Mesenchymal stem cell (in vitro differentiated cells and primary cell): ENCODE results near the gene WBP2.

Experiments
- DNase-seq: peaks from one replicate; pipeline ENCODE4 v3.0.0-alpha.2; 2013
- H2AFZ ChIP-seq: one replicate; pipeline ENCODE4 v1.6.1; 2013; ENCODE audit warnings: low read depth, mild to moderate bottlenecking, control low read depth, inconsistent platforms, low read length, moderate library complexity
- H2AK5ac ChIP-seq: 2 replicates; pipeline ENCODE4 v1.6.1; 2013; ENCODE audit warnings: low read length, moderate library complexity, mild to moderate bottlenecking, inconsistent platforms; ENCODE audit not compliant: severe bottlenecking
- H2BK120ac ChIP-seq: one replicate; pipeline ENCODE4 v1.6.1; 2013; ENCODE audit warnings: low read depth, mild to moderate bottlenecking, inconsistent platforms, low read length, moderate library complexity
- H2BK12ac ChIP-seq, 2 experiments: one replicate each; pipeline ENCODE4 v1.6.1; 2013; ENCODE audit warnings: inconsistent platforms in 2 of 2, low read length in 2 of 2, mild to moderate bottlenecking in 2 of 2, moderate library complexity in 2 of 2, control low read depth in 1 of 2
- H2BK15ac ChIP-seq: one replicate; pipeline ENCODE4 v1.6.1; 2013; ENCODE audit warnings: mild to moderate bottlenecking, low read depth, inconsistent platforms; ENCODE audit not compliant: poor library complexity, severe bottlenecking
- H2BK5ac ChIP-seq: 2 replicates; pipeline ENCODE4 v1.6.1; 2013; ENCODE audit warnings: low read depth, mild to moderate bottlenecking, low read length, control low read depth, inconsistent platforms; ENCODE audit not compliant: poor library complexity, severe bottlenecking
- H3K14ac ChIP-seq, 2 experiments: one replicate each; pipeline ENCODE4 v1.6.1; 2013; ENCODE audit warnings: inconsistent platforms in 2 of 2, low read length in 2 of 2, control low read depth in 1 of 2, mild to moderate bottlenecking in 1 of 2, moderate library complexity in 1 of 2
- H3K18ac ChIP-seq, 2 experiments: one replicate each; pipeline ENCODE4 v1.6.1; 2013; ENCODE audit warnings: inconsistent platforms in 2 of 2, low read length in 2 of 2, control low read depth in 1 of 2, low read depth in 1 of 2, mild to moderate bottlenecking in 1 of 2
- H3K23ac ChIP-seq, 2 experiments: one replicate each; pipeline ENCODE4 v1.6.1; 2013; ENCODE audit warnings: inconsistent platforms in 2 of 2, low read length in 2 of 2, mild to moderate bottlenecking in 2 of 2, moderate library complexity in 2 of 2, control low read depth in 1 of 2
- H3K27ac ChIP-seq: 2 replicates; pipeline ENCODE4 v1.5.1; 2013; ENCODE audit warnings: mild to moderate bottlenecking, moderate library complexity, low read length, control low read depth, inconsistent platforms; ENCODE audit not compliant: poor library complexity, severe bottlenecking
- H3K27me3 ChIP-seq, 2 experiments: 2 replicates each; pipeline versions ENCODE4 v1.6.1 to v1.7.0; 2013; ENCODE audit warnings: low read length in 2 of 2, mild to moderate bottlenecking in 2 of 2, moderate library complexity in 2 of 2, control low read depth in 1 of 2, inconsistent platforms in 1 of 2; ENCODE audit not compliant: control insufficient read depth in 1 of 2, insufficient read depth in 1 of 2
- H3K36me3 ChIP-seq, 2 experiments: 2 replicates each; pipeline versions ENCODE4 v1.6.1 to v1.7.0; 2013; ENCODE audit warnings: low read length in 2 of 2, control low read depth in 1 of 2, inconsistent platforms in 1 of 2, low read depth in 1 of 2, mild to moderate bottlenecking in 1 of 2; ENCODE audit not compliant: insufficient read depth in 2 of 2, control insufficient read depth in 1 of 2
- H3K4ac ChIP-seq, 2 experiments: one replicate each; pipeline ENCODE4 v1.6.1; 2013; ENCODE audit warnings: inconsistent platforms in 2 of 2, low read length in 2 of 2, mild to moderate bottlenecking in 2 of 2, moderate library complexity in 2 of 2, control low read depth in 1 of 2, low read depth in 1 of 2
- H3K4me1 ChIP-seq: 2 replicates; pipeline ENCODE4 v1.6.1; 2013; ENCODE audit warnings: low read depth, low read length, control low read depth; ENCODE audit not compliant: control insufficient read depth, insufficient read depth
- H3K4me2 ChIP-seq: 2 replicates; pipeline ENCODE4 v1.6.1; 2013; ENCODE audit warnings: low read length, mild to moderate bottlenecking, inconsistent platforms; ENCODE audit not compliant: poor library complexity, severe bottlenecking
- H3K4me3 ChIP-seq, 2 experiments: 2 replicates each; pipeline versions ENCODE4 v1.5.1 to v1.7.0; 2013; ENCODE audit warnings: low read length in 2 of 2, mild to moderate bottlenecking in 2 of 2, control low read depth in 1 of 2, low read depth in 1 of 2; ENCODE audit not compliant: insufficient read depth in 1 of 2
- H3K79me1 ChIP-seq: replicated peaks from 2 replicates; pipeline ENCODE4 v1.6.1; 2013; ENCODE audit warnings: mild to moderate bottlenecking, control low read depth, low read length, inconsistent platforms; ENCODE audit not compliant: poor library complexity, severe bottlenecking
- H3K9ac ChIP-seq: 2 replicates; pipeline ENCODE4 v1.7.0; 2013; ENCODE audit warnings: mild to moderate bottlenecking, low read length, moderate library complexity
- H3K9me3 ChIP-seq: 2 replicates; pipeline ENCODE4 v1.7.0; 2013; ENCODE audit warnings: mild to moderate bottlenecking, low read length; ENCODE audit not compliant: control insufficient read depth
- H4K8ac ChIP-seq: one replicate; pipeline ENCODE4 v1.6.1; 2013; ENCODE audit warnings: inconsistent platforms, mild to moderate bottlenecking, low read length, moderate library complexity
- H4K91ac ChIP-seq: one replicate; pipeline ENCODE4 v1.6.1; 2013; ENCODE audit warnings: mild to moderate bottlenecking, low read length, inconsistent platforms
- WGBS: methylation state at CpG from one replicate; pipeline ENCODE4 v1.1.7; 2013; ENCODE audit warnings: mixed read lengths; 5-methylcytosine and 5-hydroxymethylcytosine counted together

WBP2 gene

GRCh38 chr17:75809631-75810111, 45.5 kb downstream of the WBP2 start:
- Histone ChIP-seq H3K27me3 (no peaks in the 10 kb centered on the region), H3K9ac (peak overlapping the region; percentile 61), H3K18ac (peak overlapping the region in 1 of 2 experiments; percentile 50), H2BK12ac (peak overlapping the region; percentile 18 to 37), H3K4me1 (peaks cover 16% of the 10 kb centered on the region), H3K4ac (peak overlapping the region in 1 of 2 experiments; percentile 44), H3K4me3 (peak overlapping the region in 1 of 2 experiments; percentile 50), H3K27ac (no peak overlapping the region), H3K14ac (peak overlapping the region in 1 of 2 experiments; percentile 2), H3K23ac (no peak overlapping the region), H4K8ac (peak overlapping the region; percentile 59), H3K4me2 (no peak overlapping the region), H4K91ac (peak overlapping the region; percentile 43), H2BK5ac (no peak overlapping the region), H2AK5ac (no peak overlapping the region), H3K79me1 (peaks cover 37% of the 10 kb centered on the region), H2BK120ac (no peak overlapping the region), H2BK15ac (no peak overlapping the region), H3K36me3 (peaks cover 43 to 51% of the 10 kb centered on the region in 2 experiments), H3K9me3 (no peaks in the 10 kb centered on the region), H2AFZ (no peak overlapping the region)
- WGBS: 97% methylated on average over 24 of the region's 24 CpGs
- no peak for DNase-seq

- Histone ChIP-seq H4K91ac (peak overlapping the region; percentile 43), H2BK15ac (no peak overlapping the region), H3K14ac (peak overlapping the region in 1 of 2 experiments; percentile 2), H3K27ac (peak overlapping the region; percentile 38), H3K4me3 (peak overlapping the region in 1 of 2 experiments; percentile 50), H3K4me2 (no peak overlapping the region), H3K36me3 (peaks cover 39 to 50% of the 10 kb centered on the region in 2 experiments), H3K9ac (peak overlapping the region; percentile 61), H2AFZ (no peak overlapping the region), H2BK120ac (no peak overlapping the region), H3K23ac (no peak overlapping the region), H3K18ac (peak overlapping the region; percentile 26 to 50), H2BK12ac (no peak overlapping the region), H3K27me3 (no peaks in the 10 kb centered on the region), H2AK5ac (no peak overlapping the region), H3K4ac (no peak overlapping the region), H4K8ac (peak overlapping the region; percentile 59), H3K4me1 (peaks cover 13% of the 10 kb centered on the region), H2BK5ac (no peak overlapping the region), H3K79me1 (peaks cover 39% of the 10 kb centered on the region), H3K9me3 (no peaks in the 10 kb centered on the region)
- peak; percentile 78 for DNase-seq
- 66% methylated on average over 9 of the region's 18 CpGs for WGBS
These were observed 46.1 kb downstream of the WBP2 start for GRCh38 chr17:75808905-75809621.

- Histone ChIP-seq H3K27ac (no peak overlapping the region), H2AK5ac (no peak overlapping the region), H3K14ac (no peak overlapping the region), H3K27me3 (no peaks in the 10 kb centered on the region), H4K8ac (no peak overlapping the region), H3K9ac (peak overlapping the region; percentile 57), H3K23ac (no peak overlapping the region), H3K18ac (peak overlapping the region; percentile 26 to 35), H3K4me1 (peaks cover 13% of the 10 kb centered on the region), H2BK12ac (no peak overlapping the region), H2BK5ac (no peak overlapping the region), H3K4me3 (no peak overlapping the region), H3K79me1 (peaks cover 39% of the 10 kb centered on the region), H3K9me3 (no peaks in the 10 kb centered on the region), H4K91ac (no peak overlapping the region), H3K4me2 (no peak overlapping the region), H2BK120ac (no peak overlapping the region), H2AFZ (no peak overlapping the region), H2BK15ac (no peak overlapping the region), H3K36me3 (peaks cover 36 to 45% of the 10 kb centered on the region in 2 experiments), H3K4ac (peak overlapping the region in 1 of 2 experiments; percentile 20)
- no peak for DNase-seq
- WGBS: 95% methylated on average over 4 of the region's 4 CpGs
These were observed 46.6 kb downstream of the WBP2 start for GRCh38 chr17:75808549-75808904.

- no peak overlapping the region for H4K8ac ChIP-seq
- H3K4me1 ChIP-seq: peaks cover 13% of the 10 kb centered on the region
- no peak overlapping the region for H2AFZ ChIP-seq
- H3K9ac ChIP-seq: no peak overlapping the region
- no peaks in the 10 kb centered on the region for H3K27me3 ChIP-seq
- H3K27ac ChIP-seq: no peak overlapping the region
- no peak overlapping the region for H3K18ac ChIP-seq
- H3K9me3 ChIP-seq: no peaks in the 10 kb centered on the region
- WGBS: 98% methylated on average over 2 of the region's 3 CpGs
- no peak overlapping the region for H2BK12ac ChIP-seq
- H3K4me3 ChIP-seq: no peak overlapping the region
- H3K4me2 ChIP-seq: no peak overlapping the region
- peaks cover 37% of the 10 kb centered on the region for H3K79me1 ChIP-seq
- no peak overlapping the region for H3K23ac ChIP-seq
- peaks cover 34 to 38% of the 10 kb centered on the region in 2 experiments for H3K36me3 ChIP-seq
- no peak overlapping the region for H4K91ac ChIP-seq
- H2BK15ac ChIP-seq: no peak overlapping the region
- no peak overlapping the region for H3K14ac ChIP-seq
- no peak overlapping the region for H2AK5ac ChIP-seq
- H3K4ac ChIP-seq: no peak overlapping the region
- no peak overlapping the region for H2BK5ac ChIP-seq
- DNase-seq: no peak
- no peak overlapping the region for H2BK120ac ChIP-seq
These were observed 47.3 kb downstream of the WBP2 start for GRCh38 chr17:75807861-75808260.
